GM19455 (cell line): ENCODE data around the gene BZW2.
"Not testable (repeated sequence)": the region's sequence is repeated elsewhere in the genome, so short reads cannot be mapped to it uniquely, and the experiment has no call there.

Source experiments
- ATAC-seq: cut with Tn5 transposase; IDR thresholded peaks from one replicate; pipeline ENCODE4 v1.9.1; 2021; ENCODE audit not compliant: unreplicated experiment

BZW2 gene

GRCh38 chr7:16644636-16645592 is 1.1 kb upstream of the BZW2 start:
- ATAC-seq: peak; percentile 17

GRCh38 chr7:16646472-16647072 is 591 bp downstream of the BZW2 start:
- ATAC-seq: no peak

- no peak for ATAC-seq
Observed at GRCh38 chr7:16647435-16647960, 1.5 kb downstream of the BZW2 start.

- ATAC-seq: no peak
Observed at GRCh38 chr7:16648551-16648950, 2.6 kb downstream of the BZW2 start.

GRCh38 chr7:16649196-16649595 is 3.2 kb downstream of the BZW2 start:
- no peak for ATAC-seq

GRCh38 chr7:16650266-16650665 is 4.3 kb downstream of the BZW2 start:
- ATAC-seq: no peak

GRCh38 chr7:16651396-16652239 is 5.6 kb downstream of the BZW2 start:
- ATAC-seq: no peak

GRCh38 chr7:16652240-16652583 is 6.2 kb downstream of the BZW2 start:
- ATAC-seq: no peak

GRCh38 chr7:16652888-16653287 is 6.9 kb downstream of the BZW2 start:
- no peak for ATAC-seq

GRCh38 chr7:16655394-16655793 is 9.4 kb downstream of the BZW2 start:
- no peak for ATAC-seq

- ATAC-seq: no peak
Observed at GRCh38 chr7:16656141-16656540, 10.2 kb downstream of the BZW2 start.

GRCh38 chr7:16657656-16658279 is 11.8 kb downstream of the BZW2 start:
- no peak for ATAC-seq

- not testable (repeated sequence) for ATAC-seq
Observed at GRCh38 chr7:16659854-16660497, 14.0 kb downstream of the BZW2 start.

- no peak for ATAC-seq
Observed at GRCh38 chr7:16660702-16661464, 14.9 kb downstream of the BZW2 start.

- no peak for ATAC-seq
Observed at GRCh38 chr7:16661924-16662323, 15.9 kb downstream of the BZW2 start.

- no peak for ATAC-seq
Observed at GRCh38 chr7:16667355-16667754, 21.4 kb downstream of the BZW2 start.

GRCh38 chr7:16668049-16668858 is 22.3 kb downstream of the BZW2 start:
- ATAC-seq: no peak

GRCh38 chr7:16668978-16669377 is 23.0 kb downstream of the BZW2 start:
- no peak for ATAC-seq

GRCh38 chr7:16669581-16669980 is 23.6 kb downstream of the BZW2 start:
- no peak for ATAC-seq
